Neural cell (in vitro differentiated cells): Measurements from ENCODE around the gene PRICKLE2. TPM values are rescaled to one million over a fixed set of nuclear protein-coding genes. Genes with fewer than 3 reads are reported as not detected.

ENCODE experiments used
- H2AFZ ChIP-seq: fragments of 200-600, 300-800 bp; sonication (generic), shearing (Covaris generic); 2 replicates; pipeline ENCODE4 v1.6.0; 2014; ENCODE audit warnings: low read depth, mild to moderate bottlenecking, antibody characterized with exemption, low read length, moderate library complexity
- H3F3A ChIP-seq: fragments of 200-600 bp; shearing (Covaris generic); 2 replicates; pipeline ENCODE4 v1.6.1; 2016; ENCODE audit warnings: mild to moderate bottlenecking, moderate library complexity, mixed read lengths, antibody characterized with exemption, low read length; ENCODE audit not compliant: insufficient read depth, poor library complexity, severe bottlenecking
- H3K27ac ChIP-seq: fragments of 200-600, 300-800 bp; sonication (generic), shearing (Covaris generic); 2 replicates; pipeline ENCODE4 v1.5.1; 2014; ENCODE audit warnings: mild to moderate bottlenecking, low read length, moderate library complexity
- H3K27me3 ChIP-seq: fragments of 300-800, 200-600 bp; sonication (generic), shearing (Covaris generic); 2 replicates; pipeline ENCODE4 v1.6.0; 2014; ENCODE audit warnings: mild to moderate bottlenecking, low read depth, low read length, moderate library complexity; ENCODE audit not compliant: insufficient read depth
- H3K36me3 ChIP-seq: fragments of 300-800, 200-600 bp; sonication (generic), shearing (Covaris generic); 2 replicates; pipeline ENCODE4 v1.5.1; 2014; ENCODE audit warnings: mild to moderate bottlenecking, antibody characterized with exemption, low read length, moderate library complexity; ENCODE audit not compliant: insufficient read depth
- H3K4me2 ChIP-seq: fragments of 300-800, 200-600 bp; sonication (generic), shearing (Covaris generic); 2 replicates; pipeline ENCODE4 v1.6.0; 2014; ENCODE audit warnings: mild to moderate bottlenecking, low read length
- H3K4me3 ChIP-seq: fragments of 300-800, 200-600 bp; sonication (generic), shearing (Covaris generic); 2 replicates; pipeline ENCODE4 v1.5.1; 2014; ENCODE audit warnings: mild to moderate bottlenecking, low read length, moderate library complexity
- H3K79me2 ChIP-seq: fragments of 200-600 bp; shearing (Covaris generic); replicated peaks from 2 replicates; pipeline ENCODE4 v1.6.0; 2014; ENCODE audit warnings: mild to moderate bottlenecking, low read length, moderate library complexity; ENCODE audit not compliant: insufficient read depth
- H3K9ac ChIP-seq: fragments of 300-800, 200-600 bp; sonication (generic), shearing (Covaris generic); 2 replicates; pipeline ENCODE4 v1.6.1; 2016; ENCODE audit warnings: mild to moderate bottlenecking, low read length, mixed read lengths
- H3K9me2 ChIP-seq: fragments of 200-600 bp; shearing (Covaris generic); 2 replicates; pipeline ENCODE4 v1.6.1; 2016; ENCODE audit warnings: mild to moderate bottlenecking, low read length, mixed read lengths; ENCODE audit not compliant: insufficient read depth
- H3K9me3 ChIP-seq: fragments of 200-600, 300-800 bp; sonication (generic), shearing (Covaris generic); 2 replicates; pipeline ENCODE4 v1.6.1; 2016; ENCODE audit warnings: mild to moderate bottlenecking, mixed run types, low read length, moderate library complexity, mixed read lengths
- H4K20me1 ChIP-seq: fragments of 200-600 bp; shearing (Covaris generic); 2 replicates; pipeline ENCODE4 v1.6.1; 2016; ENCODE audit warnings: mild to moderate bottlenecking, mixed run types; ENCODE audit not compliant: insufficient read depth
- EP300 ChIP-seq: fragments of 450-650 bp; conservative IDR thresholded peaks from 2 replicates; pipeline ENCODE4 v1.6.1; 2014; ENCODE audit warnings: antibody characterized with exemption, mild to moderate bottlenecking, moderate library complexity; ENCODE audit not compliant: poor library complexity, severe bottlenecking
- EZH2 ChIP-seq: fragments of 200-600, 300-800 bp; shearing (Covaris generic), sonication (generic); IDR thresholded peaks from 2 replicates; pipeline ENCODE4 v1.6.1; 2014; ENCODE audit warnings: antibody characterized with exemption, low read length, borderline replicate concordance, mild to moderate bottlenecking; ENCODE audit not compliant: insufficient read depth, poor library complexity, severe bottlenecking
- MXI1 ChIP-seq: fragments of 450-650 bp; conservative IDR thresholded peaks from 2 replicates; pipeline ENCODE4 v1.6.1; 2014; ENCODE audit warnings: antibody characterized with exemption, mild to moderate bottlenecking; ENCODE audit not compliant: poor library complexity, severe bottlenecking
- POLR2AphosphoS5 ChIP-seq: IDR thresholded peaks from 2 replicates; pipeline ENCODE4 v1.6.1; 2012
- RAD21 ChIP-seq: fragments of 450-650 bp; conservative IDR thresholded peaks from 2 replicates; pipeline ENCODE4 v1.6.1; 2014; ENCODE audit warnings: antibody characterized with exemption, mild to moderate bottlenecking, moderate library complexity
- SMC3 ChIP-seq: fragments of 450-650 bp; conservative IDR thresholded peaks from 2 replicates; pipeline ENCODE4 v1.6.1; 2014; ENCODE audit warnings: antibody characterized with exemption, mild to moderate bottlenecking, moderate library complexity; ENCODE audit not compliant: poor library complexity
- TAF1 ChIP-seq: IDR thresholded peaks from 2 replicates; pipeline ENCODE4 v1.6.1; 2012; ENCODE audit warnings: low read depth
- polyA plus RNA-seq: library from polyadenylated mRNA; depleted of rRNA; stranded (reverse); fragments of >200 nt; gene quantifications from 2 replicates; pipeline ENCODE4 v1.2.3, GENCODE V29; 2014
- TF ChIP-seq, protein P1 (sequence below): fragments of 450-650 bp; IDR thresholded peaks from 2 replicates; pipeline ENCODE4 v1.5.1; 2014; ENCODE audit warnings: antibody characterized with exemption, mild to moderate bottlenecking, moderate library complexity; ENCODE audit not compliant: poor library complexity, severe bottlenecking
- TF ChIP-seq, protein P2 (sequence below): IDR thresholded peaks from 2 replicates; pipeline ENCODE4 v1.6.1; 2012; ENCODE audit warnings: borderline replicate concordance

The PRICKLE2 gene
- polyA plus RNA-seq, 1 donor from 2014 or later, result 8.7 TPM

DNA sequence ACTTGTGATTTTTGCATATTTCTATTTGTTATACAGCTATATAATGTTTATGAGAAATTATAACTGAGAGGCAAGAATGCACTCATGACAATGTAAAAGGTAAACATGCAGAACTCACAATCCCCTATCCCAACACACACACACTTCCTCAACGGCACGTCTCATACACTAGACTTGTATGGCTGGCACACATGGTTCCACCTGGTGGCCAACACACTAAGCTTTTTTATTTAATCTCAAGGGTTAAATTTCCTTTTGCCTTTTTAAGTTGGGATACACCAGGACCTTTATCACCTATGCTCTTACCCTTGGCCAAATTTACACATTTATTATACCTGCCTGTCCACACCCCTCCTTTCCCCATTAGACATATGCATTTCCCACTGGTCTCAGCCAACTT, 113.4 kb downstream of the PRICKLE2 start (continued):
- TF ChIP-seq SMC3, result no peak
- TF ChIP-seq EP300, result no peak

DNA sequence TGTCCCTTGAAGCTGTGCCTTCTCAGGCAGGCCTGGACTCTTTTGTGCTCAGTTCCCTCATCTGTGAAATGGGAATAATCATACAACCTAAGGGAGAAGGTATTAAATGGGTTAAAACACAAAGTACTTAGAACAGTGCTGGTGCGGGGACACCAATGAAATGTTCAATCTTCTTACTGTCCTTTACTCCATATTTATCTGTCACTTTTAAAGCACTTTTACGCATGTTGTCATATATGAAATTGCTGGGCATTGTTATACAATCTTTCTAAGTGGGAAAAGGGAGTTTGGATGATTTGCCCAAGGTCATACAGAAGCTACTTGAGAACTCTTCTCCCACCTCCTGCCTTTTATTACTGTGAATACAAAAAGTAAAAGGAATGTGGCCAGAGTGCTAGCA, 114.2 kb downstream of the PRICKLE2 start:
- H3K36me3 ChIP-seq, result no peaks in the 10 kb centered on the region
- H3K4me2 ChIP-seq, result no peak overlapping the region
- no peak overlapping the region for H2AFZ ChIP-seq
- no peaks in the 10 kb centered on the region for H3K9me2 ChIP-seq
- no peaks in the 10 kb centered on the region for H3K79me2 ChIP-seq
- no peak overlapping the region for H3K27ac ChIP-seq
- no peaks in the 10 kb centered on the region for H3K9me3 ChIP-seq
- H3F3A ChIP-seq, result no peaks in the 10 kb centered on the region
- no peaks in the 10 kb centered on the region for H4K20me1 ChIP-seq
- no peaks in the 10 kb centered on the region for H3K27me3 ChIP-seq
- H3K9ac ChIP-seq, result no peak overlapping the region
- no peak overlapping the region for H3K4me3 ChIP-seq
- TF ChIP-seq POLR2AphosphoS5 (no peak), TAF1 (no peak), EZH2 (no peak), EP300 (no peak), SMC3 (no peak), RAD21 (no peak), MXI1 (no peak)
- TF ChIP-seq, protein P1, sequence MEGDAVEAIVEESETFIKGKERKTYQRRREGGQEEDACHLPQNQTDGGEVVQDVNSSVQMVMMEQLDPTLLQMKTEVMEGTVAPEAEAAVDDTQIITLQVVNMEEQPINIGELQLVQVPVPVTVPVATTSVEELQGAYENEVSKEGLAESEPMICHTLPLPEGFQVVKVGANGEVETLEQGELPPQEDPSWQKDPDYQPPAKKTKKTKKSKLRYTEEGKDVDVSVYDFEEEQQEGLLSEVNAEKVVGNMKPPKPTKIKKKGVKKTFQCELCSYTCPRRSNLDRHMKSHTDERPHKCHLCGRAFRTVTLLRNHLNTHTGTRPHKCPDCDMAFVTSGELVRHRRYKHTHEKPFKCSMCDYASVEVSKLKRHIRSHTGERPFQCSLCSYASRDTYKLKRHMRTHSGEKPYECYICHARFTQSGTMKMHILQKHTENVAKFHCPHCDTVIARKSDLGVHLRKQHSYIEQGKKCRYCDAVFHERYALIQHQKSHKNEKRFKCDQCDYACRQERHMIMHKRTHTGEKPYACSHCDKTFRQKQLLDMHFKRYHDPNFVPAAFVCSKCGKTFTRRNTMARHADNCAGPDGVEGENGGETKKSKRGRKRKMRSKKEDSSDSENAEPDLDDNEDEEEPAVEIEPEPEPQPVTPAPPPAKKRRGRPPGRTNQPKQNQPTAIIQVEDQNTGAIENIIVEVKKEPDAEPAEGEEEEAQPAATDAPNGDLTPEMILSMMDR, result no peak
- TF ChIP-seq, protein P2, sequence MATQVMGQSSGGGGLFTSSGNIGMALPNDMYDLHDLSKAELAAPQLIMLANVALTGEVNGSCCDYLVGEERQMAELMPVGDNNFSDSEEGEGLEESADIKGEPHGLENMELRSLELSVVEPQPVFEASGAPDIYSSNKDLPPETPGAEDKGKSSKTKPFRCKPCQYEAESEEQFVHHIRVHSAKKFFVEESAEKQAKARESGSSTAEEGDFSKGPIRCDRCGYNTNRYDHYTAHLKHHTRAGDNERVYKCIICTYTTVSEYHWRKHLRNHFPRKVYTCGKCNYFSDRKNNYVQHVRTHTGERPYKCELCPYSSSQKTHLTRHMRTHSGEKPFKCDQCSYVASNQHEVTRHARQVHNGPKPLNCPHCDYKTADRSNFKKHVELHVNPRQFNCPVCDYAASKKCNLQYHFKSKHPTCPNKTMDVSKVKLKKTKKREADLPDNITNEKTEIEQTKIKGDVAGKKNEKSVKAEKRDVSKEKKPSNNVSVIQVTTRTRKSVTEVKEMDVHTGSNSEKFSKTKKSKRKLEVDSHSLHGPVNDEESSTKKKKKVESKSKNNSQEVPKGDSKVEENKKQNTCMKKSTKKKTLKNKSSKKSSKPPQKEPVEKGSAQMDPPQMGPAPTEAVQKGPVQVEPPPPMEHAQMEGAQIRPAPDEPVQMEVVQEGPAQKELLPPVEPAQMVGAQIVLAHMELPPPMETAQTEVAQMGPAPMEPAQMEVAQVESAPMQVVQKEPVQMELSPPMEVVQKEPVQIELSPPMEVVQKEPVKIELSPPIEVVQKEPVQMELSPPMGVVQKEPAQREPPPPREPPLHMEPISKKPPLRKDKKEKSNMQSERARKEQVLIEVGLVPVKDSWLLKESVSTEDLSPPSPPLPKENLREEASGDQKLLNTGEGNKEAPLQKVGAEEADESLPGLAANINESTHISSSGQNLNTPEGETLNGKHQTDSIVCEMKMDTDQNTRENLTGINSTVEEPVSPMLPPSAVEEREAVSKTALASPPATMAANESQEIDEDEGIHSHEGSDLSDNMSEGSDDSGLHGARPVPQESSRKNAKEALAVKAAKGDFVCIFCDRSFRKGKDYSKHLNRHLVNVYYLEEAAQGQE, result no peak

DNA sequence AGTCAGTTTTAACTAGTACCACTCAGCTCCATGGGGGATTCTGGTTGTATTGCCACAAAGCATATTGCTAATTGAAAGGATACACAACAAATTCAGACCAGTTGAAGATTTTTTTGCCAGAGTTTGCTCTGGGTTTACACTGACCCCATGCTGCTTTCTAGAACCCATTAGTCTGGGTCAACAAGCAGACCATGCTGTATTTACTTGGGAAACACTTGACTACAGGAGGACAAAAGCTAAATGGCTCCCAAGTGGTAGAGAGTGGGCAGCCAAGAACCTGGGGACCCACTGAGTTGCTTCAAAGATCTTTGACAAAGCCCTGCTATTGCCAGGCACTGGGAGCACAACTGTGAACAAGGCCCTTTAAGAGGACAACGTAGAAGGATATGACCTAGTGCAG, 115.2 kb downstream of the PRICKLE2 start:
- H3K9ac ChIP-seq, result no peak overlapping the region
- no peak overlapping the region for H3K4me3 ChIP-seq
- no peak overlapping the region for H3K4me2 ChIP-seq
- H3K36me3 ChIP-seq, result no peaks in the 10 kb centered on the region
- no peak for TF ChIP-seq EP300
- no peaks in the 10 kb centered on the region for H3F3A ChIP-seq
- no peaks in the 10 kb centered on the region for H3K9me3 ChIP-seq
- H3K27ac ChIP-seq, result no peak overlapping the region
- H3K9me2 ChIP-seq, result no peaks in the 10 kb centered on the region
- no peaks in the 10 kb centered on the region for H3K27me3 ChIP-seq
- H4K20me1 ChIP-seq, result no peaks in the 10 kb centered on the region
- no peaks in the 10 kb centered on the region for H3K79me2 ChIP-seq
- no peak overlapping the region for H2AFZ ChIP-seq
